A673 (cell line): Measurements from ENCODE around the gene SGMS1. TPM values are rescaled to one million over a fixed set of nuclear protein-coding genes. Genes with fewer than 3 reads are reported as not detected.

ENCODE experiments used
- BruUV-seq: library from RNA; stranded (reverse); fragments of 400-500 nt; replicated peaks from 2 replicates; lab custom pipeline; 2021; lab: Mats Ljungman, UMichigan
- CTCF ChIA-PET: fragments of 300-600 bp; sonication (Branson Sonifier 250); formaldehyde crosslinking; loops from one replicate; lab custom pipeline; 2022; ENCODE audit warnings: antibody characterized with exemption; lab: Charles Lee
- POLR2A ChIA-PET: fragments of 300-600 bp; sonication (Branson Sonifier 250); formaldehyde crosslinking; loops from one replicate; lab custom pipeline; 2022; ENCODE audit warnings: antibody characterized with exemption; ENCODE audit not compliant: low non-redundant PET; lab: Charles Lee
- DNase-seq: peaks from one replicate; pipeline ENCODE4 v3.0.0-alpha.2; 2015; ENCODE audit warnings: low spot score
- H3K27ac ChIP-seq: fragments of 200-600 bp; sonication (generic); 2 replicates; pipeline ENCODE4 v1.5.1; 2016; ENCODE audit warnings: mixed run types, low read depth, mild to moderate bottlenecking, mixed read lengths, antibody characterized with exemption, low read length; ENCODE audit not compliant: poor library complexity, severe bottlenecking
- H3K27me3 ChIP-seq: fragments of 200-600 bp; sonication (generic); replicated peaks from 2 replicates; pipeline ENCODE4 v1.6.1; 2017; ENCODE audit warnings: mixed run types, low read depth, mild to moderate bottlenecking, mixed read lengths, antibody characterized with exemption, low read length; ENCODE audit not compliant: insufficient read depth, poor library complexity
- H3K36me3 ChIP-seq: fragments of 200-600 bp; sonication (generic); 2 replicates; pipeline ENCODE4 v1.6.1; 2016; ENCODE audit warnings: mixed run types, mild to moderate bottlenecking, mixed read lengths, antibody characterized with exemption, low read length; ENCODE audit not compliant: insufficient read depth, poor library complexity, severe bottlenecking
- H3K4me1 ChIP-seq: fragments of 200-600 bp; sonication (generic); 2 replicates; pipeline ENCODE4 v1.6.1; 2017; ENCODE audit warnings: mixed run types, mild to moderate bottlenecking, mixed read lengths, antibody characterized with exemption, low read length; ENCODE audit not compliant: insufficient read depth, poor library complexity, severe bottlenecking
- H3K4me3 ChIP-seq: fragments of 200-600 bp; sonication (generic); 2 replicates; pipeline ENCODE4 v1.5.1; 2016; ENCODE audit warnings: low read depth, mixed run types, mild to moderate bottlenecking, mixed read lengths, low read length; ENCODE audit not compliant: poor library complexity, severe bottlenecking
- H3K9me3 ChIP-seq: fragments of 200-600 bp; sonication (generic); 2 replicates; pipeline ENCODE4 v1.6.1; 2016; ENCODE audit warnings: mixed run types, low read depth, mild to moderate bottlenecking, mixed read lengths, antibody characterized with exemption, low read length; ENCODE audit not compliant: poor library complexity, severe bottlenecking
- CTCF ChIP-seq: fragments of 300-800, 200-600 bp; sonication (generic); conservative IDR thresholded peaks from 2 replicates; pipeline ENCODE4 v1.5.1; 2017; ENCODE audit warnings: low read depth, mild to moderate bottlenecking, antibody characterized with exemption, low read length, moderate library complexity, mixed read lengths
- EZH2 ChIP-seq: fragments of 200-600 bp; sonication (generic); IDR thresholded peaks from 2 replicates; pipeline ENCODE4 v1.6.1; 2017; ENCODE audit warnings: borderline replicate concordance, low read depth, mild to moderate bottlenecking, mixed read lengths, antibody characterized with exemption, low read length; ENCODE audit not compliant: poor library complexity, severe bottlenecking
- intact Hi-C: fragments of 100-400 bp; cut with micrococcal nuclease; formaldehyde crosslinking; loops from one replicate; pipeline ENCODE4 v1.10.0; 2022; ENCODE audit not compliant: unreplicated experiment
- total RNA-seq: library from RNA; stranded (reverse); gene quantifications from 2 replicates; pipeline ENCODE4 v1.2.3, GENCODE V29; 2021

The SGMS1 gene
- total RNA-seq, 1 experiment from 2014 or later: 13.0 TPM

DNA sequence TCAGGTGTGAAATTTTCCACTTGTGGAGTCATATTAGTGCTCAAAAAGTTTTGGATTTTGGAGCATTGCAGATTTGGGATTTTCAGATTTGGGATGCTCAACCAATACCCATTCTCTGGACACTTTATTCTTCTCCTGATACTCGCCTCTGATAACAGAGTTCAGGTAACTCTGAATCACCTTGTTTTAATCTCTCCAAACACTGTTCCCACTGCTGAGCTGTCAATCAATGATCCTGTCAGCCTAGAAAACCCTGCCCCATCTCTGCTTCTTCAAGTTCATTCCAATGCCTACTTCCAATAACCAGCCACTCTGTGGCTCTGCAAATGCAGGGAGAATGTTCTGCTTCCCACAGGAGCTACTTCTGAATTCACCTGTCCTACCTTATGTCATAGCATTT is 21.8 kb downstream of the SGMS1 start:
- CTCF ChIA-PET: no interaction called here
- no peaks in the 10 kb centered on the region for H3K27me3 ChIP-seq
- H3K4me1 ChIP-seq: peaks cover 13% of the 10 kb centered on the region
- TF ChIP-seq EZH2 (no peak), CTCF (no peak)
- POLR2A ChIA-PET: no interaction called here
- H3K36me3 ChIP-seq: no peaks in the 10 kb centered on the region
- no peaks in the 10 kb centered on the region for H3K9me3 ChIP-seq
- intact Hi-C loops: no loop called here
- no TSS peak for BruUV-seq
- no peak overlapping the region for H3K27ac ChIP-seq
- DNase-seq: no peak
- no peak overlapping the region for H3K4me3 ChIP-seq

DNA sequence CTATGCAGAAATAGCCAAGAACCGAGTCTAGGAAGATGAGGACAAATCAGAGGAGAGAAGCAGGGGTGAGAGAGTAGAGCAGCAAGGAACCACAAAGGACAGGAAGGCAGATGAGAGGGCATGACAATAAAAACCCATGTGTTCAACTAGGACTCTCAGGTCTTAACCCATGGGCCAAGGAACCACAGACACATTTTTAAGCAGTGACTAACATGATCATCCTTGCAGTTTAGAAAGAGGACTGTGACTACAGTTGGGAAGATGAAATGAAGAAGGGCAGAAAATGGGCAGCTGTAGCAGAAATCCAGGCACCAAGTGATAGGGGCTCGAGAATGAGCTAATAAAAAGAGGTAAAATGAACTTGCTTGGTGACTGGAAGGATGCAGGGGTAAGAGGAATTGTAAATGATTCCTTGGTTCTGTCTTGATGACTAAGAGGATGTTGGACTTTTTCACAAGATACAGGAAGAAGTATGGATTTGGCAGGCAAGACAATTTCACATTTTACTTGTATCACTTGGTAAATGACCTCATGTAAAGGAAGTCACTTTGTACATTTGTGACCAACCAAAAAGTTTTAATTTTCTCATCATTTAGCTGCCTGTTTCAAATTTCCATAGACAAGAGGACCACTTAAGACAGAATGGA is 22.8 kb downstream of the SGMS1 start:
- no peak for TF ChIP-seq CTCF
- TF ChIP-seq EZH2: no peak
- Histone ChIP-seq H3K27ac (no peak overlapping the region), H3K27me3 (no peaks in the 10 kb centered on the region), H3K4me1 (peaks cover 13% of the 10 kb centered on the region), H3K9me3 (no peaks in the 10 kb centered on the region), H3K36me3 (no peaks in the 10 kb centered on the region), H3K4me3 (no peak overlapping the region)
- ChIA-PET POLR2A (no interaction called here), CTCF (no interaction called here)
- no peak for DNase-seq
- no TSS peak for BruUV-seq
- intact Hi-C loops: no loop called here

DNA sequence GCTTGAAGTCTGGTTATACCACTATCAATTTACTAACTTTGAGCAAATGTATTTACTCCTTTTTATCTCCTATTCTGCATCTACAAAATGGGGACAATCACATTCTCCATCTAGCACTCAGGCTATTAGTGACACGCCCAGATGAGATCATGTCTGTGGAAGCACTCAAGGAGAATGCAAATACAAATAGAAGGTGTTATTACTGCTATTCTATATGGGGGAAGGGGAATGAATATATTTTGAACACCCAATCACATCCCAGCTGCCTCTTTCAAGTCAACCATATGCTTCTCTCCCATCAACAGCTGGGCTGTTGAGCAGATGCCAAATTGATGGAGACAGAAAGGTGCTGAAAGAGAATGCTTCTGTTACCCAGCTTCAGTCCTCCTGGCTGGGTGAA is 23.5 kb downstream of the SGMS1 start:
- BruUV-seq: no TSS peak
- no peak for DNase-seq
- Histone ChIP-seq H3K27me3 (no peaks in the 10 kb centered on the region), H3K9me3 (no peaks in the 10 kb centered on the region), H3K36me3 (no peaks in the 10 kb centered on the region), H3K4me1 (peaks cover 9% of the 10 kb centered on the region), H3K27ac (no peak overlapping the region), H3K4me3 (no peak overlapping the region)
- CTCF ChIA-PET: no interaction called here
- POLR2A ChIA-PET: no interaction called here
- no peak for TF ChIP-seq CTCF
- TF ChIP-seq EZH2: no peak
- intact Hi-C loops: no loop called here
